ENCODE results near the gene TRIM33.
A peak's percentile ranks its signal among the peaks of the same experiment; 100 is the strongest.
"Not testable (repeated sequence)": the region's sequence is repeated elsewhere in the genome, so short reads cannot be mapped to it uniquely, and the experiment has no call there.

The TRIM33 gene

DNA sequence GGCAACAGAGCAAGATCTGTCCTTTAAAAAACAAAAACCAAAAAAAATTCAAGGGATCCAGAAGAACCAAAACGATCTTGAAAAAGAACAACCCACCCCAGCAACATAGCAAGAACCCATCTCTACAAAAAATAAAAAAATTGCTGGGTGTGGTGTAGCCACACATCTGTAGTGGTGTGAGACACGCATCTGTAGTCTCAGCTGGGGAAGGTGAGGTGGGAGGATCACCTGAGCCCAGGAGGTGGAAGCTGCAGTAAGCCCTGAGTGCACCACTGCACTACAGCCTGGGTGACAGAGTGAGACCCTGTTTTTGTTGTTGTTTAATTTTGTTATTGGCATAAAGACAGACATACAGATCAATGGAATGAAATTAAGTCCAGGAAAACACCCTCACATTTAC is 22.3 kb downstream of the TRIM33 start:
- TF ChIP-seq CTCF (IDR thresholded peaks at IDR 0.05; ENCODE audit: low read depth, low read length, poor library complexity, severe bottlenecking): no peak
- TF ChIP-seq EZH2phosphoT487 (IDR thresholded peaks at IDR 0.05; ENCODE audit: borderline replicate concordance, low read length): no peak
- Histone ChIP-seq H3K4me1 (ENCODE audit: control insufficient read depth, low read length) (peaks cover 37% of the 10 kb centered on the region), H3K4me2 (ENCODE audit: low read length) (no peak overlapping the region), H3K4me3 (ENCODE audit: low read length) (no peak overlapping the region), H3K27me3 (ENCODE audit: control insufficient read depth, low read length) (no peaks in the 10 kb centered on the region), H3K9me2 (replicated peaks; ENCODE audit: control insufficient read depth, low read length) (no peaks in the 10 kb centered on the region), H3K36me3 (ENCODE audit: control insufficient read depth, low read length) (peaks cover 14% of the 10 kb centered on the region), H3K27ac (ENCODE audit: low read depth, low read length) (no peak overlapping the region), H3K79me2 (ENCODE audit: control insufficient read depth, low read length) (peaks cover 97% of the 10 kb centered on the region), H3F3A (ENCODE audit: control insufficient read depth, insufficient read depth) (peaks cover 17% of the 10 kb centered on the region), H3K9me3 (ENCODE audit: control insufficient read depth, insufficient read depth, low read length) (no peaks in the 10 kb centered on the region; the same call in 1 of the 2 replicates), H4K20me1 (ENCODE audit: control insufficient read depth, insufficient read depth, low read depth, low read length) (peaks cover 16% of the 10 kb centered on the region)

- H3K36me3 ChIP-seq (ENCODE audit: control insufficient read depth, low read length): peaks cover 11% of the 10 kb centered on the region
- no peak overlapping the region for H3K4me3 ChIP-seq (ENCODE audit: low read length)
- peaks cover 41% of the 10 kb centered on the region for H3K4me1 ChIP-seq (ENCODE audit: control insufficient read depth, low read length)
- H3K4me2 ChIP-seq (ENCODE audit: low read length): no peak overlapping the region
- peaks cover 97% of the 10 kb centered on the region for H3K79me2 ChIP-seq (ENCODE audit: control insufficient read depth, low read length)
- peaks cover 16% of the 10 kb centered on the region for H4K20me1 ChIP-seq (ENCODE audit: control insufficient read depth, insufficient read depth, low read depth, low read length)
- no peak overlapping the region for H3K27ac ChIP-seq (ENCODE audit: low read depth, low read length)
- peaks cover 5% of the 10 kb centered on the region; the same call in 1 of the 2 replicates for H3K9me3 ChIP-seq (ENCODE audit: control insufficient read depth, insufficient read depth, low read length)
- no peaks in the 10 kb centered on the region for H3K27me3 ChIP-seq (ENCODE audit: control insufficient read depth, low read length)
- TF ChIP-seq CTCF (IDR thresholded peaks at IDR 0.05; ENCODE audit: low read depth, low read length, poor library complexity, severe bottlenecking) (no peak), EZH2phosphoT487 (IDR thresholded peaks at IDR 0.05; ENCODE audit: borderline replicate concordance, low read length) (no peak)
- H3K9me2 ChIP-seq (replicated peaks; ENCODE audit: control insufficient read depth, low read length): no peaks in the 10 kb centered on the region
- H3F3A ChIP-seq (ENCODE audit: control insufficient read depth, insufficient read depth): peaks cover 15% of the 10 kb centered on the region
Observed at GRCh38 chr1:114485286-114485685, 25.7 kb downstream of the TRIM33 start.

DNA sequence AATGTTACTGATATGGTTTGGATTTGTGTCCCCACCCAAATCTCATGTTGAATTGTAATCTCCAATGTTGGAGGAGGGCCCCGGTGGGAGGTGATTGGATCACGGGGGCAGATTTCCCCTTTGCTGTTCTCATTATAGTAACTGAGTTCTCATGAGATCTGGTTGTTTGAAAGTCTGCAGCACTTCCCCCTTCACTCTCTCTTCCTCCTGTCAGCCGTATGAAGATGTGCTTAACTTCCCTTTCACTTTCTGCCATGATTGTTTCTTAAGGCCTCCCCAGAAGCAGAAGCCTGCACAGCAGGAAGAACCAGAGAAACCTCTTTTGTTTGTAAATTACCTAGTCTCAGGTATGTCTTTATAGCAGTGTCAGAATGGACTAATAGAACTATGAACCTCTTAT is 28.4 kb downstream of the TRIM33 start:
- peak overlapping the region; percentile 41 for H3K4me2 ChIP-seq (ENCODE audit: low read length)
- H3K9me3 ChIP-seq (ENCODE audit: control insufficient read depth, insufficient read depth, low read length): peaks cover 5% of the 10 kb centered on the region; the same call in 1 of the 2 replicates
- peak overlapping the region; percentile 30 for H3K4me3 ChIP-seq (ENCODE audit: low read length)
- H3K9me2 ChIP-seq (replicated peaks; ENCODE audit: control insufficient read depth, low read length): no peaks in the 10 kb centered on the region
- H3K36me3 ChIP-seq (ENCODE audit: control insufficient read depth, low read length): peaks cover 11% of the 10 kb centered on the region
- no peak for TF ChIP-seq CTCF (IDR thresholded peaks at IDR 0.05; ENCODE audit: low read depth, low read length, poor library complexity, severe bottlenecking)
- no peak for TF ChIP-seq EZH2phosphoT487 (IDR thresholded peaks at IDR 0.05; ENCODE audit: borderline replicate concordance, low read length)
- H3K4me1 ChIP-seq (ENCODE audit: control insufficient read depth, low read length): peaks cover 26% of the 10 kb centered on the region
- H3K27ac ChIP-seq (ENCODE audit: low read depth, low read length): peak overlapping the region; percentile 43
- peaks cover 98% of the 10 kb centered on the region for H3K79me2 ChIP-seq (ENCODE audit: control insufficient read depth, low read length)
- H3K27me3 ChIP-seq (ENCODE audit: control insufficient read depth, low read length): no peaks in the 10 kb centered on the region
- peaks cover 6% of the 10 kb centered on the region; the same call in 1 of the 2 replicates for H4K20me1 ChIP-seq (ENCODE audit: control insufficient read depth, insufficient read depth, low read depth, low read length)
- H3F3A ChIP-seq (ENCODE audit: control insufficient read depth, insufficient read depth): peaks cover 10% of the 10 kb centered on the region

DNA sequence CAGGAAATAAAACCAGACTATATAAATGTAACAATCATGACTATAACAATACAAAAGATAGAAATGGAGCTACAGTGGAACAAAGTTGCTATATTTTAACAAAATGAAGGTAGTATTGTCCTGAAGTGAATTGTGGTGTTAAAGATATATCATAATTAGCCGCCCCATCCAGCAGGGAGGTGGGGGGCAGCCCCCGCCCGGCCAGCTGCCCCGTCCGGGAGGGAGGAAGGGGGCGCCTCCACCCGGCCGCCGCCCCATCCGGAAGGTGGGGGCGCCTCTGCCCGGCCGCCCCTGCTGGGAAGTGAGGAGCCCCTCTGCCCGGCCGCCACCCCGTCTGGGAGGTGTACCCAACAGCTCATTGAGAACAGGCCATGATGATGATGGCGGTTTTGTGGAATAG is 31.4 kb downstream of the TRIM33 start:
- peaks cover 29% of the 10 kb centered on the region for H3K4me1 ChIP-seq (ENCODE audit: control insufficient read depth, low read length)
- H3K27ac ChIP-seq (ENCODE audit: low read depth, low read length); H3K27me3 ChIP-seq (ENCODE audit: control insufficient read depth, low read length); H4K20me1 ChIP-seq (ENCODE audit: control insufficient read depth, insufficient read depth, low read depth, low read length); H3K9me2 ChIP-seq (replicated peaks; ENCODE audit: control insufficient read depth, low read length); H3F3A ChIP-seq (ENCODE audit: control insufficient read depth, insufficient read depth); H3K4me3 ChIP-seq (ENCODE audit: low read length); H3K9me3 ChIP-seq (ENCODE audit: control insufficient read depth, insufficient read depth, low read length); H3K4me2 ChIP-seq (ENCODE audit: low read length): not testable (repeated sequence)
- peaks cover 11% of the 10 kb centered on the region for H3K36me3 ChIP-seq (ENCODE audit: control insufficient read depth, low read length)
- peaks cover 99% of the 10 kb centered on the region for H3K79me2 ChIP-seq (ENCODE audit: control insufficient read depth, low read length)

All from DOHH2 (cell line).